ENCODE results near the gene BLCAP.
"Not testable (repeated sequence)": the region's sequence is repeated elsewhere in the genome, so short reads cannot be mapped to it uniquely, and the experiment has no call there.

BLCAP gene, protein sequence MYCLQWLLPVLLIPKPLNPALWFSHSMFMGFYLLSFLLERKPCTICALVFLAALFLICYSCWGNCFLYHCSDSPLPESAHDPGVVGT

DNA sequence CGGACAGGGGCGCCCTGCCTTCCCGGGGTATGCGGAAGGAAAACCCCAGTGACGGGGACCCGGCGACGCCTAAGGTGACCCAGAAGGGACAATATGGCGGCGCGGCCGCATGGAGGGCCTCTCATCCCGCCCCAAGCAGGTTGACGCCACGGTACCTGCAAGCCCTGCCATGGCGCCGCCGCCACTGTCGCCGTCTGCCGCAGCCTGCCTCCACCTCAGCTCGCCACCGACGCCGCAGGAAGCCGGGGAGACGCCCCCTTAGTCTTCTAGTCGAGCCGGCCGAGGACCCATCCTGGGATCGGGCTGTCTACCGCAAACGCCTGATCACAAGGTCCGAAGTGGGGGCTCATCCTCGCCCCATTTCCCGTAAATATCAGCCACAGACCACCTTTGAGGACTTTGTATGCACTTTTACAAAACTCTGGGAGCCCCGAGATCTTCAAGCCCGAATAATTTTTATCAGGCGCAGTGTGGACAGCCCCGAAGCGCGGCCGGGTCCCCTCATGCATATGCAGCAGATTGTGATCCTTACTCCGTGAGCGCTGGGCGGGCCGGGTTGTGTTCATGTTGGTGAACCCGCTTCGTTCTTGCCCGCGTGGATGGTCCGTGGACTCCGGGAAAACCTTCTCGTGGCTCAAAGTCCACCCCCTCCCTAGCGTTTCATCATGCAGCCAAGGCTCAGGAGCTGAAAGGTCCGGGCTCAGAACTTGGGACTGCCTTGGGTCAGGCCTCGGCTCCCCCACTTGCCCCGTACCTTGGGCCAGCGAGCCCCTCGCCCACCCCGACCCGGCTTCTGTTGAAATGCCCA is at the start of gene BLCAP:
BLCAP (minus strand) TSS at position 239 of the 808 bp plus-strand sequence. CDS start 8,702 bp downstream, outside the sequence.
- DNase-seq (ENCODE audit: low read depth) = peak; percentile 80

GRCh38 chr20:37577436-37577835 is 49.8 kb upstream of the BLCAP start:
- DNase-seq (ENCODE audit: low read depth) = not testable (repeated sequence)

DNA sequence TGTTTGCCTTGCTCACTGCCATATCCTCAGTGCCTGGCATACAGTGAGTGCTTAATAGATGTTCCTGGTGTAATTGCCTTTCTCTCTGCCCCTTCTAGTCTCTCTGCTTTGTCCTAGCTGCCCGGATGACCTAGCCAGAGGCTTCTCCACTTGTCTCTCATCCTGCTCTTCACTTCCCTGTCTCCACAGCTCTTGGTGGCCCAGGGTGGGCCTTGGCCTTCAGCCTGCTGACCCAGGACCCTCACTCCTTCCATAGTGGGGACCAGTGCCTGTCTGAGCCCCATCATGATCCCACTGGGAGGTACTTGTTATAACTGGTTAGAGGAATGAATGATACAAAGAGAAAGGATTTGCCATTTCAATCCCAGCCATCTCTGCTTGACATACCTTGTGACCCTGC is 49.2 kb upstream of the BLCAP start:
- DNase-seq (ENCODE audit: low read depth) = no peak

DNA sequence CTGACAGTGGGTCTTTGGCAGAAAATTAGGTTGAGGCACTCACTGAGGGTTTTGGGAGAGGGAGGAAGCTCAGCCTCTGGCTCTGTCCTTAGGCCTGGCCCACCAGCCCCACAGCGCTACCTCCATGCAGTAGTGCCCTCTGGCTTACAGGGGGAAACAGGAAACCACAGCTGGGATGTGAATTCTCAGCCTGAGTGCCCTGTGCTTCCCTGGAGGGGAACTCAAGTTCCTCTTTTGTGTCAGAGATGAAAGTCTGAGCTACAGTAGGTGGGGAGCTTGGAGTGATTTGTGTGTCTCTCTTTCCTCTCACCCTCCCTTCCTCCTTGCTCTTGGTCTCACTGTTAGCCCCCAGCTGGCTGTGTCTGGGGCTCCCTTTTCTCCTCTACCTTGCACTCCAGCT is 48.2 kb upstream of the BLCAP start:
- no peak for DNase-seq (ENCODE audit: low read depth)

- no peak for DNase-seq (ENCODE audit: low read depth)
Measured at GRCh38 chr20:37574199-37574890, 46.7 kb upstream of the BLCAP start.

DNA sequence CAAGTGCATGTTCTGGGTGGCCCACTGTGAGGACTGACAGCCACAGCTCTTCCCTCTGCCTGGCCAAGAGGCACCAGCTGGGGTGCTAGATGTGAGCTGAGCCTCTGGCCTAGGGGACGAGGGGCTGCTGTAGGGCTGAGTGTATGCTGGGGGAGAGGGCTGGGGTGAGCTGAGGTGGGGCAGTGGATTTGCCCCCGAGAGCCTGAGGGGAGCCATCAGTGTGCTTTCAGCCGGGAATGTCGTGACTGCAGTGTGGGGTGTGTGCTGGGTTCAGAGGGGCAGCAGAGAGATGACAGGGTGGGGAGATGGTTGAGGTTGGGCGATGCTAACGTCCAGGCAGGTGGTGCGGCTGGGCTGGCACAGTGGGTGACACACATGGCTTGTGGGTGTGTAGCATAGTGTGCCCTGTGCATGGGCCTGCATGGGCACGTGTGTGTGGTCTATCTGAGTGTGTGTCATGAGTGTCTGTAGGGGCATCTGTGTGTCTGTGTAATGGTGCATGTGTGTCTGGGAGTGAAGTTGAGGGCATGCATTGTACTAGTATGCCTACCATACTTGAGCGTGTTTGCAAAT is 46.0 kb upstream of the BLCAP start:
- DNase-seq (ENCODE audit: low read depth) = no peak

DNA sequence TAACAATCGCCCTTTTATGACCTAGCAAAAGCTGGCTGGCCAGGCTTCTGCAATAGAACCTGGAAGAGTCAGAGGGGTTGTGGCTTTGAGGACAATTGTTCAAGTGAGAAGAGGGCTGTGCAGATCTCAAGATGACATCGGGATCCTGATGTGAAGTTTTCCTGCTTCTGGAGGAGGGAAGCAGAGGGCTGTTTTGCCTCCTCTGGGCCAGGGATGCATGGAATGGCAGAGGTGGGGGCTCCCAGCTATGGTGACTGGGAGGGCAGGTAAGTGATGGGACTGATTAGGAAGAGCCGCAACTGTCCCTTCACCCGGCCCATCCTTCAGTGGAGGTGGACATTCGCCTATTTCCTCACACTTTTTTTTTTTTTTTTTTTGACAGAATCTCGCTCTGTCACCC is 43.4 kb upstream of the BLCAP start:
- DNase-seq (ENCODE audit: low read depth) = no peak

GRCh38 chr20:37570419-37570818 is 42.7 kb upstream of the BLCAP start:
- DNase-seq (ENCODE audit: low read depth) = no peak

GRCh38 chr20:37567671-37568588 is 40.3 kb upstream of the BLCAP start:
- DNase-seq (ENCODE audit: low read depth) = no peak

DNA sequence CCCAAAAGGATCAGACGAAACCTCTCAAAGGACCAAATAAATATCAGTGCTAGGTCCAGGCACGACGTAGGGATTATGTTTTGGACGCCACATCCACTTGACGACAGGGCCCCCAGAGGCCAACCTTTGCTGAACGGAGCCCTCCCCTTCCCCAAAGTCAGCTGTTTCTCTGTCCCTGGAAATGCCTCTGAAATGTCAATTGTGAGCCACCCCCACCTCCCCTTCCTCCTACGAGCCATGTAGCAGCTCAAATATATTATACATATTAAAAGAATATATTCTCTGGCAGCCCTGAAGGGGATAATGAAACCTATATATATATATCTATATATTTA is 39.6 kb upstream of the BLCAP start:
- DNase-seq (ENCODE audit: low read depth) = no peak

DNA sequence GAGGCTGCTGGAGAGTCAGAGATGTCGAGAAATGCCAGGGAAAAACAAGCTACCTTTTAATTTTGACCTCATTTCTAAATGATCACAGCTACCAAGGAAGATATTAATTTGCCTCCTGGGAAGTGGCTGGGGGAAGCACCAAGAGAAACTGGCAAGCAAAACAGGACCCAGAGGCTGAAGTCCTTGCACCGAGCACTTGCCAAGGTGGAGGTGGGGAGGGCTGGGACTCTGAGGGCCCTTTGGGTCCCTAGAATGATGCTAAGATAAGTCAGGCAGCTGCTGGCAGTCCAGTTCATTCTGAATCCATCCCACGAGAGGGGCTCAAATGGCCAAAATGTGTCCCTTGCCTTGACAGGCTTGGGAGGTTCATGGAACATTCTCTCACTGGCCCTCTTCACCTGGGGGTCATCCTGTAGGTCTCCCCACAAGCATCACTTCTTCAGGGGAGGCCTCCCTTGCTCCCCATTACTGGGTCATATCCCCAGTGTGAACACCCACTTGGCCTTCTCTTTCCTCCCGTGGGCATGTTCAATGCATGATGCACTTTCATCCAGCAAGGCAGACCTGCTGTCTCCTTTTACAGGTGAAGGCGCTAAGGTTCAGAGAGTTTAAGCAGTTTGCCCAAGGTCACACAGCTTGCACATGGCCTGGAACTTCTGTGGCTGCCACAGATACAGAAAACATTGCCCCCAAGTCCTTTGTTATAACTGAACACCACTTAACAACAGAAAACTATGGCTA is 39.1 kb upstream of the BLCAP start:
- DNase-seq (ENCODE audit: low read depth) = no peak

DNA sequence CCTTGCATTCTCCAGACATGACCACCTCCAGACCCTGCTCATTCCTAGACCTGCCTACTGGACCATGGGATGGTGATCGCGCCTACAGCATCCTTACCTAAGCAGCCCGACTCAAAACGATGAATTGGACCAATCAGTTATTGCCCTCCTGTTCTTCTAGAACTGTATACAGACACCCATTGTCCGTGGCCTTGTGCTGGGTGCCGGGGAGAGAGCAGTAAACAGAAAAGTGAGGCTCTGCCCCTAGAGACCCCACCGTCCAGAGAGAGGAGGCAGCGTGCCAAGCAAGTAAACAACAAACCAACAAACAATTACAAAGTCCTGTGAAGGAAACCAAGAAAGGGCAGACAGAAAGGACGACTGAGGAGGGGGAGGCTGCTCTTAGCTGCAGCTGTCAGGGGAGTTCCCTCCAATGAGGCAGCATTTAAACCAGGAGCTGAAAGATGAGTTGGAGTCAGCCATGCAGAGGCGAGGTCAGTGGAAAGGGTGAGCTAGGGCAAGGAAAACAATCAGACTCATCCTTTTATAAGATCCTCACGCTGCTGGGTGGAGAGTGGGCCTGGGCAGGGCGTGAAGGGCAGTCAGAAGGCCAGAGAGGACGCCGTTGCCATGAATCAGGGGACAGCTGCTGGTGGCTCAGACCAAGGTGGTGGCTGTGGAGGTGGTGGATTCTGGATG is 37.6 kb upstream of the BLCAP start:
- DNase-seq (ENCODE audit: low read depth) = no peak

GRCh38 chr20:37564388-37565133 is 36.9 kb upstream of the BLCAP start:
- DNase-seq (ENCODE audit: low read depth) = no peak

GRCh38 chr20:37564016-37564387 is 36.3 kb upstream of the BLCAP start:
- DNase-seq (ENCODE audit: low read depth) = no peak

DNA sequence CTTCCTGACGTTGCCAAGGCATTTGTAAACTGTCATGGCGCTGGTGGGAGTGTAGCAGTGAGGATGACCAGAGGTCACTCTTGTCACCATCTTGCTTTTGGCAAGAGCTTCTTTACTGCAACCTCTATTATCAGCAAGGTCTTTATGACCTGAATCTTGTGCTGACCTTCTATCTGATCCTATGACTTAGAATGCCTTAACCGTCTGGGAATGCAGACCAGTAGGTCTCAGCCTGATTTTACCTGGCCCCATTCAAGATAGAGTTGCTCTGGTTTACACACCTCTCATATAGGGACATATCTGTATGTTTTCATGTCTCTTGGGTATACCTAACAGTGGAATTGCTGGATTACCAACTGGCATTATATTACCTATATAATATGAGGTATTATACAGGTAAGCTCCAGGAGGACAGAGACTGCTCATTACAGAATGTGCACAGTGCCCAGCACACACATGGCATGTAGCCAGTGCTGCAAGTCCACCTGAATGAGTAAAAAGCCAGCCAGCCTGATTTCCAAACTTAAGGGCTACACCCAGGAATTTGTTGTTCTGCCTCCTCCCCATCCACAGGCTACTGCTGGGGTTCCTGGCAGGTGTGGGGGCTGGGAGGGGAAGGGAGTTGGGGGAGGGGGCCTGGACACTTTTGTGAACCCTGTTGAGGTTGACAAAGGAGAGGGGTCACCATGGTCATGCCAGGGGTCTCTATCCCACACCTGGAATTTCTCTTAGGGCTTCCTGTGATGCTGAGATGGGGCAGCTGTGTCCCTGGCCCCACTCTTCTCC is 35.2 kb upstream of the BLCAP start:
- no peak for DNase-seq (ENCODE audit: low read depth)

- no peak for DNase-seq (ENCODE audit: low read depth)
Measured at GRCh38 chr20:37560629-37561028, 33.0 kb upstream of the BLCAP start.

DNA sequence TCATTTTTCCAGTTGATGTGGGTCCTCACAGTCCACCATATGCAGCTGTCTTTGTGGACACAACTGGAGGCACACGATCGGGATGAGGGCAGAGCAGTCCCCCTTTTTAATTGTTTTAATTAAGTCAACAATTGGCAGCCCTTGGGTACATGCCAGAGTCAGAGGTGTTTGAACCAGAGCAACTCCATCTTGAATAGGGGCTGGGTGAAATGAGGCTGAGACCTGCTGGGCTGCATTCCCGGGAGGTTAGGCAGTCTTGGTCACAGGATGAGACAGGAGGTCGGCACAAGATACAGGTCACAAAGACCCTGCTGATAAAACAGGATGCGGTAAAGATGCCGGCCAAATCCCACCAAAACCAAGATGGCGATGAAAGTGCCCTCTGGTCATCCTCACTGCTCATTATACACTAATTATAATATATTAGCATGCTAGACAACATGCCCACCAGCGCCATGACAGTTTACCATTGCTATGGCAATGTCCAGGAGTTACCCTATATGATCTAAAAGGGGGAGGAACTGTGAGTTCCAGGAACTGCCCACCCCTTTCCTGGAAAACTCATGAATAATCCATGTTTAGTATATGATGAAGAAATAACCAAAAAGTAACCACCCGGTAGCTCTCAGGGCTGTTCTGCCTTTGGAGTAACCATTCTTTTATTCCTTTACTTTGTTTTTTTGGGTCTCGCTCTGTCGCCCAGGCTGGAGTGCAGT is 31.8 kb upstream of the BLCAP start:
- no peak for DNase-seq (ENCODE audit: low read depth)

- no peak for DNase-seq (ENCODE audit: low read depth)
Measured at GRCh38 chr20:37558779-37559178, 31.1 kb upstream of the BLCAP start.

DNA sequence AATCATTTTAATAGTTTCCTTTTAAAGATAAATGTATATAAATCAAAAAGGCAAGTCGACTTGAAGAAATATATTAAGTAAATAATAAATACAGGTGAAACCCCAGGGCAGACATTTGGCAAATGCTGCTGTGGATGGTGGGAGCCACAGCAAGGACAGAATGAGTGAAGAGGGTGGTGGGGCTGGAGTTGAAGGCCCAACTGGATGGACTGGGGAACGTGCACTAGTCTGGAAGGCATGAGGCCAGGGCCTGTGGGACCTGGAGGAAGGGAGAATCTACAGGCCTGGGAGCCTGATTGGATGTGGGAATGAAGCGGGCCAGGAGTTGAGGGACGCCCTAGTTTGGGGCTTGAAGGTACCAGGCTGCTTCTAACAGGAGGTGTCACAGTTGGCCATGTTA is 30.6 kb upstream of the BLCAP start:
- no peak for DNase-seq (ENCODE audit: low read depth)

Measured in amniotic epithelial cell (primary cell).